ENCODE results near the gene MSMO1.

GRCh38 chr4:165383591-165384073 is 56.2 kb downstream of the MSMO1 start:
- no peak for TF ChIP-seq CTCF (IDR thresholded peaks at IDR 0.05)
- TF ChIP-seq POLR2A (IDR thresholded peaks at IDR 0.05) = no peak
